C4-2B (cell line): Measurements from ENCODE around the gene FRAS1.

ENCODE experiments used
- CTCF ChIP-seq: fragments of 450-650 bp; conservative IDR thresholded peaks from 2 replicates; pipeline ENCODE4 v1.5.1; 2017; ENCODE audit warnings: mild to moderate bottlenecking
- ZFX ChIP-seq: fragments of 450-650 bp; IDR thresholded peaks from 2 replicates; pipeline ENCODE4 v1.6.1; 2017

- TF ChIP-seq CTCF: no peak
- no peak for TF ChIP-seq ZFX
Observed at GRCh38 chr4:78482281-78482680, 425.2 kb downstream of the FRAS1 start.
